LNCaP clone FGC (cell line): ENCODE data around the gene GIPC1.

ENCODE experiments used
- DNase-seq: peaks from one replicate; pipeline ENCODE4 v3.0.0-alpha.2; 2011; ENCODE audit warnings: low read depth
- H3K4me3 ChIP-seq: 2 replicates; pipeline ENCODE4 v1.5.1; 2011; ENCODE audit warnings: mild to moderate bottlenecking, low read depth, low read length, control low read depth
- CTCF ChIP-seq: IDR thresholded peaks from 2 replicates; pipeline ENCODE4 v1.5.1; 2012; ENCODE audit warnings: mild to moderate bottlenecking; ENCODE audit not compliant: control insufficient read depth, insufficient read depth; ENCODE audit errors: extremely low read depth

Gene GIPC1

GRCh38 chr19:14432791-14433553, 63.0 kb downstream of the GIPC1 start, which contains the start of gene PKN1:
PKN1 (plus strand) TSS chr19:14433306; CDS start chr19:14433522, 216 bp downstream.
- H3K4me3 ChIP-seq: peak within 1 kb of the TSS; percentile 57
- DNase-seq: no peak
- TF ChIP-seq CTCF: 0 out of 2 replicates have a peak, but pooled peaks have one; percentile 14

GRCh38 chr19:14430712-14431111, 65.2 kb downstream of the GIPC1 start:
- H3K4me3 ChIP-seq: no peak overlapping the region
- no peak for TF ChIP-seq CTCF
- no peak for DNase-seq

GRCh38 chr19:14428882-14429416, 67.0 kb downstream of the GIPC1 start:
- DNase-seq: no peak
- no peak for TF ChIP-seq CTCF
- H3K4me3 ChIP-seq: no peak overlapping the region
